ENCODE results near the gene HSF2BP.

DNA sequence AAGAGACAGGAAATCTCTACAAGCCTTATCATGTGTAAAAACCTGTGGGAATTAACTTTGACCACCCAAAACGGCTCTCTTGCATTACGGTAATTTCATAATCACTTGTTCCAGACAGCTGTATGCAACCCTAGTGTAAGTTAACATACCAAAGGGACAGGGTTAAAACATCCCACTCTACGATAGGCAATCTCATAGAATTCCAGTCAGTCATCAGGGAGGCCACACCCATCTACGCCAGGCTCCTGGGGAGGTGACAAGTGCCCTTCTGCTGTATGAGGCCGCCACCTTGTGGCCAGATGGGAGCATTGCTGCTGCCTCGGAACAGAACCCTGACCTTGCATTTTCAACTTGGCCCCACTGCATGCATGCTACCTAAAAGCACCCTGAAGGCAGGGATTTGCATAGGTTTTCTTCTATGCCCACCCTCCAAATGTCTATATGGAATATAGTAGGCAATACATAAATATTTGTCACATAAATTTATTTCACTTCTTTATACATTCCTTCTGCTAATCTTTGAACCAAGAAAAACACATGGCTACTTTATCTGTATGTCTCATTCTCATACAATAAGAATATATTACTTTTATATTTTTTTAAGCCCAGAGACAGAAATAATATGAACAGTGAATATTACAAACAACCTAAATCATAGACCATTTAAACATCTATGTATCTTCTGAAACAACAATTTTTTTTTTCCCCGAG lies 12.6 kb downstream of the HSF2BP start:
- TF ChIP-seq EP300 (IDR thresholded peaks at IDR 0.05; ENCODE audit: borderline replicate concordance) = 0 out of 2 replicates have a peak, but pooled peaks have one; percentile 18
- TF ChIP-seq YY1 (IDR thresholded peaks at IDR 0.05; ENCODE audit: low read depth) = no peak
- TF ChIP-seq, protein P1, sequence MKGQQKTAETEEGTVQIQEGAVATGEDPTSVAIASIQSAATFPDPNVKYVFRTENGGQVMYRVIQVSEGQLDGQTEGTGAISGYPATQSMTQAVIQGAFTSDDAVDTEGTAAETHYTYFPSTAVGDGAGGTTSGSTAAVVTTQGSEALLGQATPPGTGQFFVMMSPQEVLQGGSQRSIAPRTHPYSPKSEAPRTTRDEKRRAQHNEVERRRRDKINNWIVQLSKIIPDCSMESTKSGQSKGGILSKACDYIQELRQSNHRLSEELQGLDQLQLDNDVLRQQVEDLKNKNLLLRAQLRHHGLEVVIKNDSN (IDR thresholded peaks at IDR 0.05) = no peak
- TF ChIP-seq ZBTB7A (IDR thresholded peaks at IDR 0.05; ENCODE audit: low read depth) = no peak
- no peak for TF ChIP-seq FOXM1 (IDR thresholded peaks at IDR 0.05; ENCODE audit: borderline replicate concordance, low read depth)
- TF ChIP-seq EGR1 (IDR thresholded peaks at IDR 0.05) = no peak
- TF ChIP-seq, protein P2, sequence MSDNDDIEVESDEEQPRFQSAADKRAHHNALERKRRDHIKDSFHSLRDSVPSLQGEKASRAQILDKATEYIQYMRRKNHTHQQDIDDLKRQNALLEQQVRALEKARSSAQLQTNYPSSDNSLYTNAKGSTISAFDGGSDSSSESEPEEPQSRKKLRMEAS (IDR thresholded peaks at IDR 0.05) = peak; percentile 43; the same call in 1 of the 2 replicates
- no peak for TF ChIP-seq CREB1 (IDR thresholded peaks at IDR 0.05; ENCODE audit: low read depth)
- peak; percentile 100 for TF ChIP-seq RAD21 (IDR thresholded peaks at IDR 0.05; ENCODE audit: low read depth)
- peak; percentile 61; the same call in 1 of the 2 replicates for TF ChIP-seq TEAD4 (IDR thresholded peaks at IDR 0.05)
- no peak for TF ChIP-seq TAF1 (IDR thresholded peaks at IDR 0.05; ENCODE audit: low read depth)
- TF ChIP-seq CEBPB (IDR thresholded peaks at IDR 0.05) = no peak

All from Ishikawa (cell line).